Left ventricle myocardium inferior (tissue), 1 donor: ENCODE data around the gene CDT1. TPM values are rescaled to one million over a fixed set of nuclear protein-coding genes. Genes with fewer than 3 reads are reported as not detected.
A peak's percentile ranks its signal among the peaks of the same experiment; 100 is the strongest.

Experiments used
- DNase-seq: peaks from one replicate; pipeline ENCODE4 v3.0.0-alpha.2; 2020
- H3K27ac ChIP-seq: fragments of 200-600 bp; replicated peaks from 2 replicates; pipeline ENCODE4 v1.8.0; 2021
- H3K27me3 ChIP-seq: fragments of 200-600 bp; 2 replicates; pipeline ENCODE4 v1.8.0; 2021; ENCODE audit warnings: low read depth
- H3K36me3 ChIP-seq: fragments of 200-600 bp; 2 replicates; pipeline ENCODE4 v1.8.0; 2021
- H3K4me1 ChIP-seq: fragments of 200-600 bp; 2 replicates; pipeline ENCODE4 v1.8.0; 2021
- H3K4me3 ChIP-seq: fragments of 200-600 bp; 2 replicates; pipeline ENCODE4 v1.8.0; 2021; ENCODE audit warnings: mild to moderate bottlenecking, moderate library complexity
- H3K9me3 ChIP-seq: fragments of 200-600 bp; replicated peaks from 2 replicates; pipeline ENCODE4 v1.8.0; 2021
- intact Hi-C: fragments of 100-400 bp; cut with micrococcal nuclease; formaldehyde crosslinking; loops from one replicate; pipeline ENCODE4 v1.11.0; 2022
- total RNA-seq: library from RNA; stranded (reverse); fragmentation: NEBNext Ultra II Directional; extraction: Animal tissue kit (Norgen Biotek cat#: 25700); gene quantifications from one replicate; pipeline ENCODE4 v1.2.1, GENCODE V29; 2021
- TF ChIP-seq, protein P1 (sequence below): fragments of 200-600 bp; IDR thresholded peaks from 2 replicates; pipeline ENCODE4 v1.8.0; 2021; ENCODE audit warnings: antibody characterized with exemption, mild to moderate bottlenecking, borderline replicate concordance
- donor health status: DM: no; HTN: yes; CAD: no; lungs with severe emphysema.

CDT1 gene
- total RNA-seq, 1 donor from 2014 or later, result 0.63 TPM

DNA sequence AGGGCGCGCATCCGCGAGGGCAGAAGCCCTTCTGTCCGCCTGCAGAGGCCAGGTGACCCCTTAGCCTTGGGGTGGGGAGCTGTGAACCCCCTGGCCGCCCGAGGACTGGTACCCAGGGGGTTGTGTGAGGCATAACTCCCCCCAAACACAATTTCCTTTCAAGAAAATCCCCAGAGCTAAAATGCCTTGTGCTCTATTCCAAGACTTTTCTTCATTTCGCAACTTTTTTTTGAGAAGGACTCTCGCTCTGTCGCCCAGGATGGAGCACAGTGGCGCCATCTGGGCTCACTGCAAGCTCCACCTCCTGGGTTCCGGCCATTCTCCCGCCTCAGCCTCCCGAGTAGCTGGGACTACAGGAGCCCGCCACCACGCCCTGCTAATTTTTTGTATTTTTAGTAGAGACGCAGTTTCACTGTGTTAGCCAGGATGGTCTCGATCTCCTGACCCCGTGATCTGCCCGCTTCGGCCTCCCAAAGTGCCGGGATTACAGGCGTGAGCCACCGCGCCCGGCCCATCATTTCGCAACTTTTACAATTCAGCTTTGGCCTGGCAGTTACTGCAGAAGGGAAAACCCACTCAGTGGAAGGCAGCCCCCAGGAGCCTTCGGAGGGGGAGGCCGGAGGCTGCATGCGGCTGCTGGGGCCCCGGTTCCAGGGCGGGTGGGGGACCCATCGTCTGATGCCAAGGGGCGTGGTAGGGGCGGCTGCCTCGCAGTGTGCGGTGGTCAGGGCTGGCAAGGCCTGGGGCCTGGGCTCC is 9.1 kb downstream of the CDT1 start:
- peak; percentile 62 for DNase-seq
- H3K4me1 ChIP-seq, result peaks cover 43% of the 10 kb centered on the region
- no peaks in the 10 kb centered on the region for H3K27me3 ChIP-seq
- H3K4me3 ChIP-seq, result peak overlapping the region; percentile 90
- no peaks in the 10 kb centered on the region for H3K9me3 ChIP-seq
- intact Hi-C loops, result no loop called here
- H3K27ac ChIP-seq, result peak overlapping the region; percentile 97
- TF ChIP-seq, protein P1, sequence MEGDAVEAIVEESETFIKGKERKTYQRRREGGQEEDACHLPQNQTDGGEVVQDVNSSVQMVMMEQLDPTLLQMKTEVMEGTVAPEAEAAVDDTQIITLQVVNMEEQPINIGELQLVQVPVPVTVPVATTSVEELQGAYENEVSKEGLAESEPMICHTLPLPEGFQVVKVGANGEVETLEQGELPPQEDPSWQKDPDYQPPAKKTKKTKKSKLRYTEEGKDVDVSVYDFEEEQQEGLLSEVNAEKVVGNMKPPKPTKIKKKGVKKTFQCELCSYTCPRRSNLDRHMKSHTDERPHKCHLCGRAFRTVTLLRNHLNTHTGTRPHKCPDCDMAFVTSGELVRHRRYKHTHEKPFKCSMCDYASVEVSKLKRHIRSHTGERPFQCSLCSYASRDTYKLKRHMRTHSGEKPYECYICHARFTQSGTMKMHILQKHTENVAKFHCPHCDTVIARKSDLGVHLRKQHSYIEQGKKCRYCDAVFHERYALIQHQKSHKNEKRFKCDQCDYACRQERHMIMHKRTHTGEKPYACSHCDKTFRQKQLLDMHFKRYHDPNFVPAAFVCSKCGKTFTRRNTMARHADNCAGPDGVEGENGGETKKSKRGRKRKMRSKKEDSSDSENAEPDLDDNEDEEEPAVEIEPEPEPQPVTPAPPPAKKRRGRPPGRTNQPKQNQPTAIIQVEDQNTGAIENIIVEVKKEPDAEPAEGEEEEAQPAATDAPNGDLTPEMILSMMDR, result no peak
- H3K36me3 ChIP-seq, result peaks cover 11% of the 10 kb centered on the region

DNA sequence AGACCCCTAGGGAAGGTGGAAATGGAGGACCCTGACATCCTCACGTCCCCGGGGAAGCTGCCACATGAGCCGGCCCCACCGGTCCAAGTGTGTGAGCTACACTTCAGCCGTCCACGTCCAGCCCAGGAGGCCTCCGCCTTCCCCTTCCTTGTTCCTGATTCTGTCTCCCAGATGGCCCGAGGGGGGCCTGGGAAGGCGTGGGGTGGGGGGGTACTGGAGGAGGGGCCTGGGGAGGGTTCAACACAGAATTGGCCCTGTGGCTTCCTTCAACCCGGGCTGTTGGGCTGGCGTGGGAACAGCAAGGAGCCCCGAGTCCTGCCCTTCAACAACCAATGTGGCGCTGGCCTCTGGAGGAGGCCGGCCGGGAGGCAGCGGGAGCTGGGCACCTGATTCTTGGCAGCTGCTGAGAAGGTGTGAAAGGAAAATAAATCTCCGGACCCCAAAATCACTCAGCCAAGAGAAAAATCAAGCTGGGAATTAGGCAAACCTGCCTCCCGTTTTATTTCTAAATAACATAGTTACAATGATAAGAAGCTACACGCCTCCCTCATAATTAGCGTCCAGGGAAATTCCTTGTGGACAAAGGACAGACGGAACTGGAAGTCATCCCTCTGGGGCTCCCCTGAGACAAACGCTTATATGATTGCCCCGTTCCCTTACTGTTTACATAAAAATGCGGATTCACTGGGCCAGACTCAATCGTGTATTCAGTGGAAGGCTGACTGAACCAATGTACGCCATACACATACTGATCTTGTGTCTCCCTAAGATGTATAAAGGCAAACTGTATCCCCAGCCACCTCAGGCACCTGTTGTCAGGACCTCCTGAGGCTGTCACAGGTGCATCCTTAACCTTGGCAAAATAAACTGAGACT is 9.9 kb downstream of the CDT1 start:
- Histone ChIP-seq H3K9me3 (no peaks in the 10 kb centered on the region), H3K4me1 (peaks cover 43% of the 10 kb centered on the region), H3K4me3 (peak overlapping the region; percentile 90), H3K27me3 (no peaks in the 10 kb centered on the region), H3K27ac (peak overlapping the region; percentile 97), H3K36me3 (peaks cover 11% of the 10 kb centered on the region)
- TF ChIP-seq, protein P1, result no peak
- intact Hi-C loops, result no loop called here
- no peak for DNase-seq

DNA sequence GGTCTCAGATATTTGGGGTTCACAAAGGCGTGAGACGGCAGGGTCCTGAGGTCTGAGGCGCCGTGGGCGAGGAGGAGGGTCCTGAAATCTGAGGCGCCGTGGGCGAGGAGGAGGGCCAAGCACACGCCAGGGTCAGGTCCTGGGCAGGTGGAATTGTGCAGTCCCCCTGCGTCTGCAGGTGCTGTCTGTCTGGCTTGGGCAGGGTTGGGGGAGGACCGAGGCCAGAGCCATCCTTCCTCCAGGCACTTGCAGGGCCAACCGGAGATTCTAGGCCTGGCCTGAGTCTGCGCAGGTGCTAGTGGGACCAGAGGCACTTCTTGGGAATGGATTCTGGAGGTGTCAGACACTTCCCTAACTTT is 10.5 kb downstream of the CDT1 start:
- Histone ChIP-seq H3K36me3 (peaks cover 7% of the 10 kb centered on the region), H3K27me3 (no peaks in the 10 kb centered on the region), H3K9me3 (no peaks in the 10 kb centered on the region), H3K4me3 (no peak overlapping the region), H3K4me1 (peaks cover 43% of the 10 kb centered on the region), H3K27ac (no peak overlapping the region)
- TF ChIP-seq, protein P1, result no peak
- intact Hi-C loops, result no loop called here
- DNase-seq, result no peak

DNA sequence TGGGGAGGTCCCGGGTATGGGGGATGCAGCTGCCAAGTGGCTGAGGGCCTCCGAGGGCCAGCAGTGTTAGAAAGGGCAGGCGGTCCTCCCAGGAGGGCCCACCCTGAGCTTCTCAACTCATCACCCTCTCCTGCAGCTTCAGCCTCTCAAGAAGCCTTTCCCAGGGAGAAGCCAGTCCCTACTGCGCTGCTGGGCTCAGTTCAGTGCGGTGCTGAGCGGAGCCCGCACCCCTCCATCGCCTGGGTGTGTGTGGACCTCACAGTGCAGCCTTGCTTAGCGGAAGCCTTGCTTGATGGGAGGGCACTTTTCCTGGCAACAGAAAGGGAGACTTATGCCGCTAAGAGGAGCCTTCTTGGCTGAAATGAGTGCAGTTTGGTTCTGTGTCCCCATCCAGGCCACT is 11.6 kb downstream of the CDT1 start:
- TF ChIP-seq, protein P1, result no peak
- H3K4me3 ChIP-seq, result no peak overlapping the region
- H3K9me3 ChIP-seq, result no peaks in the 10 kb centered on the region
- H3K36me3 ChIP-seq, result no peaks in the 10 kb centered on the region
- peaks cover 33% of the 10 kb centered on the region for H3K4me1 ChIP-seq
- no peak for DNase-seq
- intact Hi-C loops, result no loop called here
- H3K27me3 ChIP-seq, result no peaks in the 10 kb centered on the region
- H3K27ac ChIP-seq, result no peak overlapping the region

DNA sequence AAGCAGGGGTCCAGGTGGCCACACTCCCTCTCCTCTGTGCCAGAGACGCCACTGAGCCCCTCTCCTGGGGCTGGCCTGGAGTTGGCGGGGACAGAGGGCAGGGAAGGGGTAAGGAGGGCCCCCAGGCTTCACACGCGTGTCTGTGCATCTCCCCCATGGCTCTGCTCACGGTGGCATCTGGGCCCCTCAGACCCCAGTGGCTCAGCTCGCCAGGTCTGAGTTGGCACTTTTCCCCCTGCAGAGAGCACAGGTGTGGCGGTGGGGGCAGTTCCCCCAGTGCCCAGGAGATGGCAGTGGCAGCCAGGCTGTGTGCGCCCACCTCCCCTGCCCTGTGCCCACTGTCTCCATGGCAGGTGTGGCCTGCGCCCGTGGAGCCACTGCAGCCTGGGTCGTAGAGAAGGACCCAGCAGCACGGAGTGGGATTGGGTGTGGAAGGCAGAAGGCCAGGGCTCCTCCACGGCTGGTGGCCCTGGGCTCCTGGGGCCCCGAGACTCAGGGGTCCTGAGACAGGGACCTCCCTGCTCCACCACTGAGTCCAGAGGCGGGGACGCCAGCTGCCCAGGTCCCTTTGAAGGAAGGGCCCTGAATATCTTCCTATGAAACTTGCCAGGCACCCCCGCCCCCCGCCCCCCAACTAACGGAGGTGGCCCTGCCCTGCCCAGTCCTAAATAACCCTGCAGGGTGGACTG is 12.5 kb downstream of the CDT1 start:
- no peak overlapping the region for H3K27ac ChIP-seq
- intact Hi-C loops, result no loop called here
- DNase-seq, result no peak

More for the DNA sequence above, 12.5 kb downstream of the CDT1 start:
- TF ChIP-seq, protein P1, result peak; percentile 76
- no peaks in the 10 kb centered on the region for H3K9me3 ChIP-seq
- peaks cover 2% of the 10 kb centered on the region for H3K36me3 ChIP-seq
- peaks cover 24% of the 10 kb centered on the region for H3K4me1 ChIP-seq
- no peaks in the 10 kb centered on the region for H3K27me3 ChIP-seq
- H3K4me3 ChIP-seq, result no peak overlapping the region
